Loucy (cell line): Measurements from ENCODE around the gene CFAP100.

Source experiments
- H2AFZ ChIP-seq: fragments of 200-600 bp; sonication (generic); 2 replicates; pipeline ENCODE4 v1.6.0; 2016; ENCODE audit warnings: antibody characterized with exemption, mild to moderate bottlenecking, low read length, moderate library complexity
- H3F3A ChIP-seq: fragments of 200-600 bp; 2 replicates; pipeline ENCODE4 v1.6.0; 2016; ENCODE audit warnings: antibody characterized with exemption, low read depth, mild to moderate bottlenecking
- H3K27me3 ChIP-seq: fragments of 200-600 bp; sonication (generic); 2 replicates; pipeline ENCODE4 v1.6.1; 2014; ENCODE audit warnings: low read length, mild to moderate bottlenecking; ENCODE audit not compliant: insufficient read depth, poor library complexity, severe bottlenecking
- H3K36me3 ChIP-seq: fragments of 200-600 bp; sonication (generic); 2 replicates; pipeline ENCODE4 v1.6.1; 2016; ENCODE audit warnings: low read length; ENCODE audit not compliant: insufficient read depth
- H3K4me1 ChIP-seq: fragments of 200-600 bp; sonication (generic); 2 replicates; pipeline ENCODE4 v1.5.1; 2014; ENCODE audit warnings: low read length, mild to moderate bottlenecking; ENCODE audit not compliant: insufficient read depth, poor library complexity, severe bottlenecking
- H3K4me2 ChIP-seq: fragments of 200-600 bp; sonication (generic); 2 replicates; pipeline ENCODE4 v1.6.0; 2014; ENCODE audit warnings: antibody characterized with exemption, low read length, low read depth, mild to moderate bottlenecking; ENCODE audit not compliant: poor library complexity, severe bottlenecking
- H3K4me3 ChIP-seq: fragments of 200-600 bp; sonication (generic); 2 replicates; pipeline ENCODE4 v1.5.1; 2014; ENCODE audit warnings: low read length, mild to moderate bottlenecking, mixed read lengths; ENCODE audit not compliant: poor library complexity, severe bottlenecking
- H3K79me2 ChIP-seq: fragments of 200-600 bp; sonication (generic); 2 replicates; pipeline ENCODE4 v1.6.1; 2014; ENCODE audit warnings: low read length; ENCODE audit not compliant: insufficient read depth
- H3K9ac ChIP-seq: fragments of 200-600 bp; sonication (generic); 2 replicates; pipeline ENCODE4 v1.6.0; 2014; ENCODE audit warnings: mild to moderate bottlenecking, low read depth, low read length, moderate library complexity; ENCODE audit not compliant: poor library complexity, severe bottlenecking
- H3K9me2 ChIP-seq: fragments of 200-600 bp; sonication (generic); replicated peaks from 2 replicates; pipeline ENCODE4 v1.6.1; 2016; ENCODE audit warnings: low read depth, low read length, mixed read lengths
- H3K9me3 ChIP-seq: fragments of 200-600 bp; sonication (generic); 2 replicates; pipeline ENCODE4 v1.6.1; 2014; ENCODE audit warnings: mild to moderate bottlenecking, antibody characterized with exemption, low read length, low read depth; ENCODE audit not compliant: insufficient read depth
- H4K20me1 ChIP-seq: fragments of 200-600 bp; sonication (generic); 2 replicates; pipeline ENCODE4 v1.6.0; 2014; ENCODE audit warnings: antibody characterized with exemption, low read length, mild to moderate bottlenecking; ENCODE audit not compliant: insufficient read depth, poor library complexity, severe bottlenecking
- CTCF ChIP-seq: fragments of 200-600 bp; sonication (generic); conservative IDR thresholded peaks from 2 replicates; pipeline ENCODE4 v1.5.1; 2014; ENCODE audit warnings: mild to moderate bottlenecking, antibody characterized with exemption, low read length
- EZH2phosphoT487 ChIP-seq: fragments of 200-600 bp; IDR thresholded peaks from 2 replicates; pipeline ENCODE4 v1.6.1; 2018; ENCODE audit warnings: antibody characterized with exemption, mild to moderate bottlenecking, moderate library complexity, borderline replicate concordance

Gene CFAP100

DNA sequence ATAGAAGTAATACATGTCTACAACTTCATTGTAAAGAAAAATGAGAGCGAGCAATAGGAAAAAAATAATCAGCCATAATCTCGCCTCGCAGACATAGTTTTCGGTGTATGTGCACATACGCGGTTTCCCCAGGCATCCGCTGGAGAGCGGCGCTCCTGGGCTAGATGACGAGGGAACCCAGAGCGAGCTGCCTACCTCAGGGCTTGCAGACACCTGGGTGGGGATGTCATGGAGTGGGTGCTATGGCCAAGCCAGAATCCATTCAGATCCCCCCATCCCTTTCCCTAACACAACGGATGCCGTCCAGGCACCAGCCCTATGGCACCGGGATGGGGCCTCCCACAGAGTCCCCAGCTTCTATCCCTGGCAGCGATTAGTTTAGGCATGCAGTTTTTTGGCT, 4.5 kb upstream of the CFAP100 start:
- H3K9ac ChIP-seq, result no peak overlapping the region
- no peaks in the 10 kb centered on the region for H3K79me2 ChIP-seq
- TF ChIP-seq EZH2phosphoT487, result no peak

DNA sequence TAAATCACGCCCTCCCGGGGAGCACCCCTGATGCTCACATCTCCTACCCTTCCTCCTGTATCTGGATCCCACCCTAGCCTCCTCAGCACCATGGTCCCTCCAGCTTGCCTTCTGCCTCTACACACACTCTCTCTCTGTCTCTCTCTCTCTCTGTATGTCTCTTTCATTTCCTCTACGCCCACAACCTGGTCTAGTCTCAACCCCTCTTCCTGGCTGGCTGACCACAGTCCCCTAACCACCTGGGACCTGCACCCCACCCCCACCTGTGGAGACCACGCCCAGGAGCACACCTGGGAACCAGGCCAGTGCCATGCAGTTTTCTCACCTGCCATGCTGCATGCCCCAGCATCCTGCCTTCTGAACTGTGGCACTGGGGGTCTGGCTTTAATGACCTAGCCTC, 4.0 kb upstream of the CFAP100 start:
- Histone ChIP-seq H3K4me3 (no peak overlapping the region), H3K9me2 (no peaks in the 10 kb centered on the region), H3K4me1 (peaks cover 5% of the 10 kb centered on the region), H3K9ac (no peak overlapping the region), H3K9me3 (no peaks in the 10 kb centered on the region), H3K4me2 (no peak overlapping the region), H2AFZ (no peak overlapping the region), H3F3A (no peaks in the 10 kb centered on the region), H3K27me3 (no peaks in the 10 kb centered on the region), H4K20me1 (no peaks in the 10 kb centered on the region), H3K79me2 (no peaks in the 10 kb centered on the region), H3K36me3 (no peaks in the 10 kb centered on the region)
- TF ChIP-seq CTCF (no peak), EZH2phosphoT487 (no peak)

More for the DNA sequence above, 4.5 kb upstream of the CFAP100 start:
- H3K4me2 ChIP-seq, result no peak overlapping the region
- H3K4me3 ChIP-seq, result no peak overlapping the region
- no peaks in the 10 kb centered on the region for H3F3A ChIP-seq
- peaks cover 5% of the 10 kb centered on the region for H3K4me1 ChIP-seq
- no peak overlapping the region for H2AFZ ChIP-seq
- no peaks in the 10 kb centered on the region for H3K27me3 ChIP-seq
- H3K36me3 ChIP-seq, result no peaks in the 10 kb centered on the region
- H3K9me3 ChIP-seq, result no peaks in the 10 kb centered on the region
- H3K9me2 ChIP-seq, result no peaks in the 10 kb centered on the region
- no peaks in the 10 kb centered on the region for H4K20me1 ChIP-seq

- Histone ChIP-seq H3K27me3 (no peaks in the 10 kb centered on the region), H3K36me3 (no peaks in the 10 kb centered on the region), H3F3A (no peaks in the 10 kb centered on the region), H3K4me2 (no peak overlapping the region), H3K79me2 (no peaks in the 10 kb centered on the region), H3K4me1 (peaks cover 5% of the 10 kb centered on the region), H4K20me1 (no peaks in the 10 kb centered on the region), H3K9me2 (no peaks in the 10 kb centered on the region), H3K9me3 (no peaks in the 10 kb centered on the region), H2AFZ (no peak overlapping the region), H3K4me3 (no peak overlapping the region), H3K9ac (no peak overlapping the region)
- no peak for TF ChIP-seq CTCF
- TF ChIP-seq EZH2phosphoT487, result no peak
Measured at GRCh38 chr3:126391631-126392030, 3.1 kb upstream of the CFAP100 start.

DNA sequence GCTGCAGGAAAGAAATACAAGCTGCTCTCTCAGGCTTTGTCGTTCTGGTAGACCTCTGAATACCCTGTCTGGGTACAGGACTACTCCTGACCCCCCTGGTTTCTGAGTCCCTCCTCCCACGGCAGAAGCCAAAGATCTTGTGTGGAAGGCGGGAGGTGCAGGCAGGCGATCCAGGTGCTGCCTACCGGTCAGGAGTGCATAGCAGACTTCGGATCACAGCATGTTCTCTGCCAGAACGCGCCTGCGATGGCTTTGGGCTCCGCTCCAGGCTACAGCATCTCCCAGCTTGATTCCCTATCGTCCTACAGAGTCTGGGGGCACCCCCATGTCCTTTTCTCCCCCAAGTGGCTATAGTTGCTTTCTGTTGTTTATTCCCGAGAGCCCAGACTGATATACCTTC, 2.5 kb upstream of the CFAP100 start:
- no peaks in the 10 kb centered on the region for H3K9me3 ChIP-seq
- peaks cover 5% of the 10 kb centered on the region for H3K4me1 ChIP-seq
- H3K79me2 ChIP-seq, result no peaks in the 10 kb centered on the region
- H3F3A ChIP-seq, result no peaks in the 10 kb centered on the region
- H2AFZ ChIP-seq, result no peak overlapping the region
- no peak overlapping the region for H3K9ac ChIP-seq
- H3K4me2 ChIP-seq, result no peak overlapping the region
- no peaks in the 10 kb centered on the region for H3K9me2 ChIP-seq
- no peaks in the 10 kb centered on the region for H3K27me3 ChIP-seq
- no peak for TF ChIP-seq EZH2phosphoT487
- no peak for TF ChIP-seq CTCF
- no peaks in the 10 kb centered on the region for H4K20me1 ChIP-seq
- H3K36me3 ChIP-seq, result no peaks in the 10 kb centered on the region
- no peak overlapping the region for H3K4me3 ChIP-seq
